CD4-positive, alpha-beta T cell (primary cell): ENCODE measurements around the gene TRAF3IP3. TPM values are rescaled to one million over a fixed set of nuclear protein-coding genes. Genes with fewer than 3 reads are reported as not detected.
"Not testable (repeated sequence)": the region's sequence is repeated elsewhere in the genome, so short reads cannot be mapped to it uniquely, and the experiment has no call there.

Experiments used
- ATAC-seq: fragments of 200-7000 bp; cut with Tn5 transposase; one replicate; pipeline ENCODE4 v1.10.0; 2022; ENCODE audit warnings: mild to moderate bottlenecking; ENCODE audit not compliant: poor library complexity
- CTCF ChIA-PET: fragments of 350-600 bp; sonication (Branson Sonifier 250); formaldehyde crosslinking; loops from one replicate; lab custom pipeline; 2021; ENCODE audit warnings: antibody characterized with exemption, inconsistent platforms; lab: Charles Lee
- POLR2A ChIA-PET: fragments of 350-600 bp; sonication (Branson Sonifier 250); formaldehyde crosslinking; loops from one replicate; lab custom pipeline; 2021; ENCODE audit warnings: antibody characterized with exemption, inconsistent platforms; lab: Charles Lee
- DNase-seq, 14 experiments: peaks; one replicate each; pipeline ENCODE4 v3.0.0-alpha.2; 2013 to 2020; ENCODE audit warnings: mixed read lengths in 2 of 14
- H3K27ac ChIP-seq, 2 donors: one replicate each; pipeline versions ENCODE4 v1.5.1 to v1.7.0; 2013; ENCODE audit warnings: low read length in 2 of 2, low read depth in 1 of 2, mild to moderate bottlenecking in 1 of 2
- H3K27me3 ChIP-seq, 2 experiments: 1 replicate in 1 of 2; 2 replicates in 1 of 2; pipeline versions ENCODE4 v1.6.1 to v1.7.0; 2013; ENCODE audit warnings: low read length in 2 of 2, control low read depth in 1 of 2, mild to moderate bottlenecking in 1 of 2, moderate library complexity in 1 of 2; ENCODE audit not compliant: insufficient read depth in 2 of 2, control insufficient read depth in 1 of 2
- H3K36me3 ChIP-seq: one replicate; pipeline ENCODE4 v1.6.1; 2013; ENCODE audit warnings: low read length, control low read depth; ENCODE audit not compliant: insufficient read depth
- H3K4me1 ChIP-seq: one replicate; pipeline ENCODE4 v1.6.1; 2013; ENCODE audit warnings: low read length, control low read depth; ENCODE audit not compliant: insufficient read depth
- H3K4me3 ChIP-seq: one replicate; pipeline ENCODE4 v1.5.1; 2013; ENCODE audit warnings: mild to moderate bottlenecking, low read length, moderate library complexity
- H3K9me3 ChIP-seq, 2 experiments: 1 replicate in 1 of 2; 2 replicates in 1 of 2; pipeline versions ENCODE4 v1.6.1 to v1.7.0; 2013; ENCODE audit warnings: low read length in 2 of 2, mild to moderate bottlenecking in 2 of 2, control low read depth in 1 of 2, moderate library complexity in 1 of 2; ENCODE audit not compliant: control insufficient read depth in 1 of 2, insufficient read depth in 1 of 2
- H3K27ac Mint-ChIP-seq: one replicate; pipeline ENCODE4 v1.8.0; 2020; ENCODE audit warnings: mixed read lengths
- H3K27me3 Mint-ChIP-seq: one replicate; pipeline ENCODE4 v1.8.0; 2021; ENCODE audit warnings: mixed read lengths
- H3K36me3 Mint-ChIP-seq: one replicate; pipeline ENCODE4 v1.8.0; 2021; ENCODE audit warnings: low read depth, mixed read lengths
- H3K4me1 Mint-ChIP-seq: one replicate; pipeline ENCODE4 v1.8.0; 2021; ENCODE audit warnings: low read depth, mixed read lengths
- H3K4me3 Mint-ChIP-seq: one replicate; pipeline ENCODE4 v1.8.0; 2020; ENCODE audit warnings: mild to moderate bottlenecking, mixed read lengths
- H3K9me3 Mint-ChIP-seq: one replicate; pipeline ENCODE4 v1.8.0; 2020; ENCODE audit warnings: mixed read lengths
- intact Hi-C, 2 experiments: fragments of 100-400 bp; cut with DNase I in 1 of 2; cut with micrococcal nuclease in 1 of 2; formaldehyde crosslinking; loops; one replicate each; pipeline versions ENCODE4 v1.15.1 to v1.9.0; 2023 to 2025; cut with DNase I, micrococcal nuclease
- total RNA-seq, 174 experiments: library from RNA in 2 of 174; stranded (reverse) in 2 of 174; gene quantifications; one replicate each; pipeline ENCODE4 v1.2.3 and lab custom pipeline; 2021 to 2026
- TF ChIP-seq, protein P1 (sequence below): fragments of 200-600 bp; IDR thresholded peaks from one replicate; pipeline ENCODE4 v1.8.0; 2022; ENCODE audit warnings: antibody characterized with exemption, mild to moderate bottlenecking

TRAF3IP3 gene
- total RNA-seq, 2 experiments from 2014 or later, result 279 to 290 TPM

DNA sequence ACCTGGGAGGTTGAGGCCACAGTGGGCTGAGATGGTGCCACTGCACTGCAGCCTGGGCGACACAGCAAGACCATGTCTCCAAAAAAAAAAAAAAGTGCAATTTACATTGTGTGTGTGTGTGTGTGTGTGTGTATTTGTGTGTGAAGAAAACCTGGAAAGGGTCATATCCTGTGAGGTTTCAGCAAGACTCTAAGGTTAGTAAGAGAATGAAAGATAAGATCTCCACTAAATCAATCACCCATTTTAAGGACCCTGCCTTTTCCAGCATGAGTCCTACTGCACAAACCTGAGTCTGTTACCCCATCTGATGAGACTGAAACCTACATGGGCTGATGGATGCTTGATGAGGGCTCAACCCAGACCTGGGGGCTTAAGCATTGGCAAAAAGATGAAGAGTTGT is 33.4 kb downstream of the TRAF3IP3 start:
- peaks cover 57% of the 10 kb centered on the region for H3K27me3 Mint-ChIP-seq
- POLR2A ChIA-PET, result no interaction called here
- Histone ChIP-seq H3K27ac (no peak overlapping the region), H3K27me3 (peaks cover 0 to 3% of the 10 kb centered on the region in 2 experiments), H3K9me3 (no peaks in the 10 kb centered on the region), H3K36me3 (no peaks in the 10 kb centered on the region), H3K4me3 (no peak overlapping the region), H3K4me1 (peaks cover 10% of the 10 kb centered on the region)
- peaks cover 5% of the 10 kb centered on the region for H3K36me3 Mint-ChIP-seq
- peaks cover 10% of the 10 kb centered on the region for H3K4me1 Mint-ChIP-seq
- TF ChIP-seq, protein P1, sequence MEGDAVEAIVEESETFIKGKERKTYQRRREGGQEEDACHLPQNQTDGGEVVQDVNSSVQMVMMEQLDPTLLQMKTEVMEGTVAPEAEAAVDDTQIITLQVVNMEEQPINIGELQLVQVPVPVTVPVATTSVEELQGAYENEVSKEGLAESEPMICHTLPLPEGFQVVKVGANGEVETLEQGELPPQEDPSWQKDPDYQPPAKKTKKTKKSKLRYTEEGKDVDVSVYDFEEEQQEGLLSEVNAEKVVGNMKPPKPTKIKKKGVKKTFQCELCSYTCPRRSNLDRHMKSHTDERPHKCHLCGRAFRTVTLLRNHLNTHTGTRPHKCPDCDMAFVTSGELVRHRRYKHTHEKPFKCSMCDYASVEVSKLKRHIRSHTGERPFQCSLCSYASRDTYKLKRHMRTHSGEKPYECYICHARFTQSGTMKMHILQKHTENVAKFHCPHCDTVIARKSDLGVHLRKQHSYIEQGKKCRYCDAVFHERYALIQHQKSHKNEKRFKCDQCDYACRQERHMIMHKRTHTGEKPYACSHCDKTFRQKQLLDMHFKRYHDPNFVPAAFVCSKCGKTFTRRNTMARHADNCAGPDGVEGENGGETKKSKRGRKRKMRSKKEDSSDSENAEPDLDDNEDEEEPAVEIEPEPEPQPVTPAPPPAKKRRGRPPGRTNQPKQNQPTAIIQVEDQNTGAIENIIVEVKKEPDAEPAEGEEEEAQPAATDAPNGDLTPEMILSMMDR, result no peak
- ATAC-seq (no peak), DNase-seq (no peak)
- CTCF ChIA-PET, result no interaction called here
- H3K9me3 Mint-ChIP-seq, result no peaks in the 10 kb centered on the region
- no peak overlapping the region for H3K27ac Mint-ChIP-seq
- H3K4me3 Mint-ChIP-seq, result no peak overlapping the region
- intact Hi-C loops, result no loop called here

DNA sequence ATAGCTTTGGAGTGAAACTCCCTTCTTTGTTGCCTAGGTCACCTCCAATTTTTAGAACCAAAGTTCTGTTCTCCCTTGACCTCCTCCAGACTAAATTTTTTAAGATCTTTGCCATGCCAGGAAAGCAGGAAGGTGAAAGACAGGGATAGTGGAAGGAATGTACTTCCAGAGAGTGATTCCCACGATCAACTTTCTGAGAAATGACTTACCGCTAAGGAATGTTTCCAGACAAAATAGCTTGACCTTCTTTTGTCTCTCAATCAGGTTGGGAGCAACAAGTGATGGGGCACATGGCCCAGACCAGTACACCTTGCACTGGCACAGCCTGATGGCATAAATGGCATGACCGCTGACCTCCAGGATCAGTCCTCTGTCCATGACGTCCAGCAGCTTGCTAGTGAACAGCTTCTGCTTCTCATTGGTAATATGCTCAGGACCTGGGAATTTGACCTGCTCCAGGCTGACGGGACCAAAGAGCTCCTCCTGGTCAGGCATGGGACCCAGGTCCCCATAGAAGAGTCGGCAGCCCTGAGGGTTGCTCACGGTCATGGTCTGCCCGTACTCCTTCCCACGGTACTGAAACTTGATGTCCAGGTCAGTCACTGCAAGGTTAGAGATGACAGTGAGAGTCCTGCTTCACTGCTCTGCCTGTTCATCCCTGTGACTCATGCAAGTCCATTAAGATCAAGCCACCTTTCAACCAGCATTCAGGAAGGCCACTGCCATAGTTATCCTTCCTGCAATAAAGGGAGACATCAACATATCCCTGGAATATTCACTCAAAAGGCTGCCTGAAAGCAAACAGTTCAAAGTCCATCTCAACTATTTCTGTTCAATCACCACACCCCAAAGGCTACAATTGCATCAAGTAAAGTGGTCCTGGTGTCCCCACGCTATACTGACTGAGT is 34.7 kb downstream of the TRAF3IP3 start:
- Histone ChIP-seq H3K36me3 (no peaks in the 10 kb centered on the region), H3K27me3 (peaks cover 3 to 7% of the 10 kb centered on the region in 2 experiments), H3K4me3 (no peak overlapping the region), H3K4me1 (no peaks in the 10 kb centered on the region), H3K27ac (no peak overlapping the region), H3K9me3 (no peaks in the 10 kb centered on the region)
- ChIA-PET POLR2A (interaction anchor here (0.5 to 0.9 kb wide), 2 partner anchors 37 to 539 kb away, joined by 3 read pairs; partner anchors contain the start of gene UTP25), CTCF (no interaction called here)
- Mint-ChIP-seq H3K9me3 (no peaks in the 10 kb centered on the region), H3K36me3 (no peaks in the 10 kb centered on the region), H3K27me3 (peaks cover 70% of the 10 kb centered on the region), H3K4me3 (no peak overlapping the region), H3K4me1 (no peaks in the 10 kb centered on the region), H3K27ac (no peak overlapping the region)
- intact Hi-C loops, result no loop called here
- ATAC-seq (no peak), DNase-seq (no peak)
- TF ChIP-seq, protein P1, result no peak

DNA sequence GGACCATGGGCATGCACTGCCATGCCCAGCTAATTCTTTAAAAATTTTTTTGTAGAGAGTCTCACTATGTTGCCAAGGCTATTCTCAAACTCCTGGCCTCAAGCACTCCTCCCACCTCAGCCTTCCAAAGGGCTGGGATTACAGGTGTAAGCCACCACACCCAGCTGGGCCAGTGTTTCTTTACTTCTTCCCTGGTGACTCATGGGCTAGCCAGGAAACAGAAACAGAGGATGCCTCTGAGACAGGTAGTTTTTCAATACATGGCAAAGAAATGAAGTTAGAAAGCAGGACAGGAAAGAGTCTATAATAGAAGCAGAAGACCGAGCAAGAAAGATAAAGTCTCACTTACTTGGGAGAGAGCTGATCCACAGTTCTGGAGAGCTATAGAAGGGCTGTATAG is 36.1 kb downstream of the TRAF3IP3 start:
- no peak overlapping the region for H3K27ac Mint-ChIP-seq
- H3K4me1 ChIP-seq, result no peaks in the 10 kb centered on the region
- ChIA-PET CTCF (interaction anchor here (1.2 kb wide), 1 partner anchor 31 kb away, joined by 3 read pairs; no protein-coding TSS in a partner anchor), POLR2A (interaction anchor here (1.6 kb wide), 1 partner anchor 22 kb away, joined by 3 read pairs; no protein-coding TSS in a partner anchor)
- H3K36me3 Mint-ChIP-seq, result no peaks in the 10 kb centered on the region
- H3K4me3 ChIP-seq, result no peak overlapping the region
- peaks cover 75% of the 10 kb centered on the region for H3K27me3 Mint-ChIP-seq
- intact Hi-C loops, result no loop called here
- no peaks in the 10 kb centered on the region for H3K4me1 Mint-ChIP-seq
- TF ChIP-seq, protein P1, result no peak
- no peak overlapping the region for H3K4me3 Mint-ChIP-seq
- H3K27me3 ChIP-seq, result peaks cover 3 to 7% of the 10 kb centered on the region in 2 experiments
- H3K36me3 ChIP-seq, result no peaks in the 10 kb centered on the region
- no peaks in the 10 kb centered on the region for H3K9me3 Mint-ChIP-seq
- no peak for ATAC-seq
- H3K27ac ChIP-seq, result no peak overlapping the region
- H3K9me3 ChIP-seq, result no peaks in the 10 kb centered on the region
- DNase-seq, result no peak

DNA sequence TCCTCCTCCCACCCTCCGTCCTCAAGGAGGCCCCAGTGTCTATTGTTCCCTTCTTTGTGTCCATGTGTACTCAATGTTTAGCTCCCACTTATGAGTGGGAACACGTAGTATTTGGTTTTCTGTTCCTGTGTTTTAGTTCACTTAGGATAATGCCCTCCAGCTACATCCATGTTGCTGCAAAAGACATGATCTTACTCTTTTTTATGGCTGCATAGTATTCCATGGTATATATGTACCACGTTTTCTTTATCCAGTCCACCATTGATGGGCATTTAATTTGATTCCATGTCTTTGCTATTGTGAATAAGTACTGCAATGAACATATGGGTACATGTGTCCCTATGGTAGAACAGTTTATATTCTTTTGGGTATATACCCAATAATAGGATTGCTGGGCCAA is 37.9 kb downstream of the TRAF3IP3 start:
- H3K4me3 ChIP-seq, H3K27ac Mint-ChIP-seq, H3K36me3 ChIP-seq, CTCF ChIA-PET, H3K27me3 ChIP-seq, H3K4me1 ChIP-seq, DNase-seq, H3K9me3 Mint-ChIP-seq, H3K36me3 Mint-ChIP-seq, H3K4me3 Mint-ChIP-seq, intact Hi-C loops, H3K4me1 Mint-ChIP-seq, ATAC-seq, H3K27ac ChIP-seq, H3K9me3 ChIP-seq: not testable (repeated sequence)
- POLR2A ChIA-PET, result interaction anchor here (1.2 to 1.6 kb wide), 2 partner anchors 9 to 24 kb away, joined by 3 read pairs; partner anchors contain the start of gene C1orf74
- H3K27me3 Mint-ChIP-seq, result peaks cover 69% of the 10 kb centered on the region
